Measurements from ENCODE around the gene DEDD. TPM values are rescaled to one million over a fixed set of nuclear protein-coding genes. Genes with fewer than 3 reads are reported as not detected.

Gene DEDD
- total and polyA plus RNA-seq, 11 donors: 13.8 to 38.8 (median 26.5) TPM

GRCh38 chr1:161158316-161159010 lies 26.0 kb upstream of the DEDD start:
- TF ChIP-seq POLR2A (IDR thresholded peaks at IDR 0.05): no peak
- no peak for TF ChIP-seq CTCF (IDR thresholded peaks at IDR 0.05)
- ATAC-seq: no peak
- Histone ChIP-seq H3K4me1 (peaks cover 0 to 44% (median 32%) of the 10 kb centered on the region in 12 donors), H3K27me3 (no peaks in the 10 kb centered on the region), H3K9me3 (no peaks in the 10 kb centered on the region), H3K4me3 (peak overlapping the region in 9 of 12 donors; percentile 79 to 97 (median 91)), H3K36me3 (peaks cover 0 to 43% (median 32%) of the 10 kb centered on the region in 9 donors), H3K27ac (peak overlapping the region in 11 of 12 donors; percentile 83 to 95 (median 88))
- intact Hi-C loops (cut with DNase I): no loop called here
- WGBS, 4 donors: 71 to 81% (median 79%) methylated on average over 9 of the region's 9 CpGs
- DNase-seq: no peak

GRCh38 chr1:161157867-161158266 lies 25.4 kb upstream of the DEDD start:
- H3K4me1 ChIP-seq: peaks cover 0 to 50% (median 32%) of the 10 kb centered on the region in 12 donors
- no peak overlapping the region for H3K4me3 ChIP-seq
- ATAC-seq: no peak
- TF ChIP-seq CTCF (IDR thresholded peaks at IDR 0.05) (no peak), POLR2A (IDR thresholded peaks at IDR 0.05) (no peak)
- H3K27ac ChIP-seq: no peak overlapping the region
- DNase-seq: no peak
- no peaks in the 10 kb centered on the region for H3K27me3 ChIP-seq
- H3K36me3 ChIP-seq: peaks cover 0 to 38% (median 29%) of the 10 kb centered on the region in 9 donors
- intact Hi-C loops (cut with DNase I): no loop called here
- H3K9me3 ChIP-seq: no peaks in the 10 kb centered on the region
- WGBS, 4 donors: 84 to 100% (median 89%) methylated on average over 1 of the region's 1 CpG

GRCh38 chr1:161153682-161154337 lies 21.3 kb upstream of the DEDD start, which contains the start of gene UFC1:
Gene UFC1, plus strand, starts transcription at chr1:161153978. Its CDS starts 20 bp downstream, at chr1:161153998.
- ATAC-seq (peak; percentile 90 to 95 (median 94)), DNase-seq (peak; percentile 80 to 87 (median 84))
- Histone ChIP-seq H3K4me1 (peaks cover 0 to 27% (median 11%) of the 10 kb centered on the region in 12 donors), H3K36me3 (peaks cover 0 to 22% (median 15%) of the 10 kb centered on the region in 9 donors), H3K4me3 (peak within 1 kb of the TSS; percentile 59 to 93 (median 80)), H3K27ac (peak within 1 kb of the TSS; percentile 79 to 99 (median 94)), H3K9me3 (no peaks in the 10 kb centered on the region), H3K27me3 (no peaks in the 10 kb centered on the region)
- 0 to 2% (median 1%) methylated on average over 33 of the region's 33 CpGs for WGBS, 4 donors
- intact Hi-C loops (cut with DNase I): loop anchor here in 2 of 10 donors (1.0 to 5.0 kb wide), 2 partner anchors 21 to 157 kb away; no protein-coding TSS in a partner anchor
- TF ChIP-seq POLR2A (IDR thresholded peaks at IDR 0.05) (peak in 1 of 2 donors; percentile 33), CTCF (IDR thresholded peaks at IDR 0.05) (no peak)

GRCh38 chr1:161153176-161153575 lies 20.7 kb upstream of the DEDD start:
- intact Hi-C loops (cut with DNase I): loop anchor here in 2 of 10 donors (1.0 to 5.0 kb wide), 2 partner anchors 20 to 156 kb away; no protein-coding TSS in a partner anchor
- TF ChIP-seq POLR2A (IDR thresholded peaks at IDR 0.05): no peak
- TF ChIP-seq CTCF (IDR thresholded peaks at IDR 0.05): no peak
- Histone ChIP-seq H3K9me3 (no peaks in the 10 kb centered on the region), H3K27me3 (no peaks in the 10 kb centered on the region), H3K27ac (peak overlapping the region; percentile 79 to 99 (median 94)), H3K4me3 (peak overlapping the region; percentile 59 to 93 (median 80)), H3K4me1 (peaks cover 0 to 21% (median 8%) of the 10 kb centered on the region in 12 donors), H3K36me3 (peaks cover 0 to 16% (median 13%) of the 10 kb centered on the region in 9 donors)
- ATAC-seq: no peak
- DNase-seq: no peak
- 19 to 25% (median 24%) methylated on average over 9 of the region's 9 CpGs for WGBS, 4 donors

All from heart left ventricle (tissue), 16 donors.